Fibroblast of mammary gland (primary cell): Measurements from ENCODE around the gene SAFB.

Source experiments
- DNase-seq: peaks from one replicate; pipeline ENCODE4 v3.0.0-alpha.2; 2010; ENCODE audit warnings: low read depth
- H3K4me3 ChIP-seq: 2 replicates; pipeline ENCODE4 v1.5.1; 2011; ENCODE audit warnings: low read depth, mild to moderate bottlenecking, low read length, moderate library complexity; ENCODE audit not compliant: control insufficient read depth
- TF ChIP-seq, protein P1 (sequence below): conservative IDR thresholded peaks from 2 replicates; pipeline ENCODE4 v1.5.1; 2011; ENCODE audit warnings: low read depth, low read length, inconsistent platforms; ENCODE audit not compliant: control insufficient read depth, insufficient read depth

The SAFB gene

DNA sequence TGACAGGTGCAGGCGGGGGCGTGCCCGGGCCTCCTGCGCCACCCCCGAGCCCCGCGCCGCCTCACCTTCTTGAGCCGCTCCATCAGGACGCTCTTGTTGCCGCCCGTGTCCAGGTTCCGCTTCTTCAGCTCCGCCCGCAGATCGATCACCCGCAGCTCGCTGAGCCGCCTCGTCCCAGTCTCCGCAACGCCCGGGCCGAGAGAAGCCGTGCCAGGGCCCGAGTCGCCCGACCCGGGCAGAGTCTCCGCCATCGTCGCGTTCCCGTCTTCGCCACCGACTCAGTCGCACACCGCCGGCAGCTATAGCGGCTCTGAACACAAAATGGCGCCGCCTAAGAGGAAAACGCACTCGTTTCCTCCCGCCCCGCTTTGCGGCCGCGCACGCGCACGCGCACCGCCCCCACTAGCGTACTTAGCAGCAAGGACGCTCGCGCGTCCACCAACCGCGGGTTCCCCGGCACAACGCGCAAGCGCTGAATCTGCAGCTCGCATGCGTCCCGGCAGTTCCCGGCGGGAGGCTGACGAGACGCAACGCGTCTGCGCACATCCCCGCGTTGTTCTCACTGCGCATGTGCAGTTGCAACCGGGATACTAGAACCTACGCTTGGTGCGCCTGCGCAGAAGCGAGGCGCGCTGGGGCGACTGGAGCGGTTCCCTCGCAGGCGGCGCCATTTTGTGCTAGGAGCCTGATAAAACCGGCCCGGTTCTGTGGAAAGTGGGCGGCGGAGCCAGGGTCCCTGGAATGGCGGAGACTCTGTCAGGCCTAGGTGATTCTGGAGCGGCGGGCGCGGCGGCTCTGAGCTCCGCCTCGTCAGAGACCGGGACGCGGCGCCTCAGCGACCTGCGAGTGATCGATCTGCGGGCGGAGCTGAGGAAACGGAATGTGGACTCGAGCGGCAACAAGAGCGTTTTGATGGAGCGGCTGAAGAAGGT is at the start of gene SAFB, which contains the start of gene SAFB2:
SAFB (plus strand) TSS at position 619 of the 932 bp plus-strand sequence; CDS start at position 742, 123 bp downstream.
SAFB2 (minus strand) TSS at position 312 of the 932 bp plus-strand sequence; CDS start at position 251, 61 bp downstream.
- H3K4me3 ChIP-seq: peak within 1 kb of the TSS; percentile 97
- TF ChIP-seq, protein P1, sequence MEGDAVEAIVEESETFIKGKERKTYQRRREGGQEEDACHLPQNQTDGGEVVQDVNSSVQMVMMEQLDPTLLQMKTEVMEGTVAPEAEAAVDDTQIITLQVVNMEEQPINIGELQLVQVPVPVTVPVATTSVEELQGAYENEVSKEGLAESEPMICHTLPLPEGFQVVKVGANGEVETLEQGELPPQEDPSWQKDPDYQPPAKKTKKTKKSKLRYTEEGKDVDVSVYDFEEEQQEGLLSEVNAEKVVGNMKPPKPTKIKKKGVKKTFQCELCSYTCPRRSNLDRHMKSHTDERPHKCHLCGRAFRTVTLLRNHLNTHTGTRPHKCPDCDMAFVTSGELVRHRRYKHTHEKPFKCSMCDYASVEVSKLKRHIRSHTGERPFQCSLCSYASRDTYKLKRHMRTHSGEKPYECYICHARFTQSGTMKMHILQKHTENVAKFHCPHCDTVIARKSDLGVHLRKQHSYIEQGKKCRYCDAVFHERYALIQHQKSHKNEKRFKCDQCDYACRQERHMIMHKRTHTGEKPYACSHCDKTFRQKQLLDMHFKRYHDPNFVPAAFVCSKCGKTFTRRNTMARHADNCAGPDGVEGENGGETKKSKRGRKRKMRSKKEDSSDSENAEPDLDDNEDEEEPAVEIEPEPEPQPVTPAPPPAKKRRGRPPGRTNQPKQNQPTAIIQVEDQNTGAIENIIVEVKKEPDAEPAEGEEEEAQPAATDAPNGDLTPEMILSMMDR: no peak
- DNase-seq: peak; percentile 99

DNA sequence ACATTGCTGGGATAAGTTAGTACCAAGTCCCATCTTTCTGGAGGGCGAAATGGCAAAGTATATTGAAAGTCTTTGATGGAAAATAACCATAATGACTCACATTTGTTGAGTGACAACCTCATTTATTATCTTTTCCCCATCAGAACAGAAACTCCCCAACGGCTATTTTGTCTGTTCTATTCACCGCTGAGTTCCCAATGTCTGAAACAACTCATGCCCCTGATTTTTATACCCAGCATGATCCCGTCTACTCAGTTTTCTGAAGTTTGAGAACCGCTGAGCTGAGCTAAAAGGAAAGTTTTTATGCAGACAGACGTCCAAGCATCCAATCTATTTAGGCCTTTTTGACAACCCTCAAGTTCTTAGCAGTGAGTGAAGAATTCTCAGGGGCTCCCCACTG is 47.3 kb upstream of the SAFB start:
- no peak overlapping the region for H3K4me3 ChIP-seq
- TF ChIP-seq, protein P1: no peak
- DNase-seq: no peak

DNA sequence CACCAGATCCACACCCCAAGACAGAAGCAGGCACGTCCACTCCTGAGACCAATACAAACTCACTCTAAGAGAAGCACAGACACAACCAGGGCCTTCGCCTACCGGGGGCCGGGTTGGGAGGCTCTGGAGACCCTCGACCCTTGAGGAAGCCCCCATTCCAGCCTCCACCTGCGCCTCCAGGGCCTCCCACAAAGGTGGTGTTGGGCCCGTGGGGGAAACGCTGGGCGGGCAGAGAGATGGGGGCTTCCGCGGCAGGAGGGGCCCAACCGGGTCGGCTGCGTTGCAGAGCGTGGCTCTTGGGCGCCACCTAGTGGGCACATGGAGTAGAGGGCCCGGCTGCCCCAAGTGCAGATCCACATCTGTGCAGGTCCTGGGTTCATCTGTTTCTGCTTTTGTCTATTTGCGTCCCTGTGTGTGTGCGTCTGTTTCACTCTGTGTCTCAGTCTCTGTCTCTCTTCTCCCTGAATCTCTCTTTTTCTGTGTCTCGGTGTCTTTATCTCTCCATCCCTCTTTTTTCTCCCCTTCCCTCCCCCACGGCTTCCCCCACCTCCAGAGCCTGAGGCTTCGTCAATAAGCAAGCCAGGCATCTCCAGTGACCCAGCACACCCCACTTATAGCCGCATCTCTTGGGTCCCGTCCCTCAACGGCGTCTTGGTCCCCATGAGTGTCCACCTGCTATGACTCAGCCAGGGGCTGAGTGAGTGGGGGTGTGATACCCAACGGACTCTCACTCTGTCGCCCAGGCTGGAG is 44.6 kb upstream of the SAFB start:
- TF ChIP-seq, protein P1: peak; percentile 88
- no peak overlapping the region for H3K4me3 ChIP-seq
- DNase-seq: peak; percentile 48

DNA sequence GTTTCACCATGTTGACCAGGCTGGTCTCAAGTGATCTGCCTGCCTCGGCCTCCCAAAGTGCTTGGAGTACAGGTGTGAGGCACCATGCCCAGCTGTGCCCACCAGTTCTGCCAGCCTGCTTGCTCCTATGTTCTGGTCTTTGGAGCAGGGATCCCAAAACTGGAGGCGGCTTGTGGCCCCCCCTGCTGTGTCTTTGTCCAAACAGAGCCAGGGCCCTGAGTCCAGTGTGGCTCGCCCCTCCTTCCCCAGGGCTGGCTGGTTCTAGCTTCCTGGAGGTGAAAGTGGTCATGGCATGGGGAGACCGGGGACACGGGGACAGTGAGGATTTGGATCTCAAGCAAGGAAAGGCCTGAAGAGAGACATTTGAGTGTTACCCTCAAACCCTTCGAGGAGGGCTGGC is 43.6 kb upstream of the SAFB start:
- no peak overlapping the region for H3K4me3 ChIP-seq
- TF ChIP-seq, protein P1: no peak
- no peak for DNase-seq

DNA sequence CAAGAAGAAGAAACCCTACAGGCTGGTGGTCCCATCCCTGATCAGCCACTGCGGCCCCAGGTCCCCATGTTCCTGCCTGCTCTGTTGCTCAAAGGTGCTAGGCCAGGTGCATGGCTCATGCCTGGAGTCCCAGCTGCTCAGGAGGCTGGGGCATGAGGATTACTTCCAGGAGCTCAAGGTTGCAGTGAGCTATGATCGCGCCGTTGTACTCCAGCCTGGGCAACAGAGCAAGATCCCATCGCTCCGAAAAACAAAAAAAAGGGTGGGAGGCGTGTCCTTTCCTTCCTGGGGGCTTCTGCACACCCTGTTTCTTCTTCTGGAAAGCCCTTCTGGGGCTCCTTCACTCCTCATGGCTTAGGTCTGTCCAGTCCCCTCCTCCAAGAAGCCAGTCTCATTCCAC is 43.2 kb upstream of the SAFB start:
- no peak for DNase-seq
- no peak overlapping the region for H3K4me3 ChIP-seq
- TF ChIP-seq, protein P1: no peak

DNA sequence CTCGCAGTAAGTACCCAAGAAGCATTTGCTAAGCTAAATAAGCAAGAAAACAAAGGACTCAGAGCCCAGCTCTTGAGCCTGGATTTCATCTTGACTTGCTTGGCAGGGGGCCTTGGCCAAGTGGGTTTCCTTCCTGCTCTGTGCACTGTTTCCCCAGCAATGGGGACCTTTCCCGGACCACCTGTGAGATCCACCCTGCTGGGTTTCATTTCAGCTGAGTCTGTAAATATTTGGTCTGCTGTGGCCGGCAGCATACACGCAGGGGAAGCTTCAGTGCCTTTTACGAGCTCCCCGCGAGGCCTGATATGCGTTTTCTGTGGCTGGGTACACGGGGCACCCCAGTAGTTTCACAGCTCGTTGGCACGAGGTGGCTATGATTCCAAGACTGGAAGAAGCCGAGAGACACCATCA is 42.7 kb upstream of the SAFB start:
- no peak for DNase-seq
- H3K4me3 ChIP-seq: no peak overlapping the region
- TF ChIP-seq, protein P1: no peak
